Muscle layer of colon (tissue), 2 donors: ENCODE results near the gene ROCK2.
"Not testable (repeated sequence)": the region's sequence is repeated elsewhere in the genome, so short reads cannot be mapped to it uniquely, and the experiment has no call there.

Experiments used
- H3K27ac ChIP-seq: one replicate; pipeline ENCODE4 v1.7.0; 2013; ENCODE audit warnings: low read depth, mild to moderate bottlenecking, low read length, moderate library complexity
- H3K27me3 ChIP-seq, 2 donors: one replicate each; pipeline ENCODE4 v1.7.0; 2013; ENCODE audit warnings: low read length in 2 of 2, mild to moderate bottlenecking in 2 of 2; ENCODE audit not compliant: insufficient read depth in 2 of 2, control insufficient read depth in 1 of 2
- H3K36me3 ChIP-seq: one replicate; pipeline ENCODE4 v1.7.0; 2013; ENCODE audit warnings: mild to moderate bottlenecking, low read length; ENCODE audit not compliant: insufficient read depth
- H3K4me1 ChIP-seq: one replicate; pipeline ENCODE4 v1.7.0; 2013; ENCODE audit warnings: mild to moderate bottlenecking, low read length; ENCODE audit not compliant: insufficient read depth
- H3K4me3 ChIP-seq, 2 donors: one replicate each; pipeline ENCODE4 v1.7.0; 2013; ENCODE audit warnings: low read length in 2 of 2, low read depth in 1 of 2, mild to moderate bottlenecking in 1 of 2, moderate library complexity in 1 of 2
- H3K9ac ChIP-seq: one replicate; pipeline ENCODE4 v1.7.0; 2013; ENCODE audit warnings: low read length
- H3K9me3 ChIP-seq: one replicate; pipeline ENCODE4 v1.7.0; 2013; ENCODE audit warnings: mild to moderate bottlenecking, low read length
- donor health status: abdominal sarcoma.
- donor health status: Adenocarcinoma of cecum.

ROCK2 gene

GRCh38 chr2:11333427-11334183 lies 10.8 kb downstream of the ROCK2 start:
- H3K9me3 ChIP-seq: no peaks in the 10 kb centered on the region
- no peaks in the 10 kb centered on the region for H3K36me3 ChIP-seq
- H3K9ac ChIP-seq: no peak overlapping the region
- no peaks in the 10 kb centered on the region for H3K27me3 ChIP-seq
- H3K27ac ChIP-seq: no peak overlapping the region
- H3K4me3 ChIP-seq: no peak overlapping the region
- H3K4me1 ChIP-seq: peaks cover 4% of the 10 kb centered on the region

- Histone ChIP-seq H3K9ac (no peak overlapping the region), H3K27ac (no peak overlapping the region), H3K9me3 (no peaks in the 10 kb centered on the region), H3K4me3 (no peak overlapping the region), H3K27me3 (no peaks in the 10 kb centered on the region), H3K36me3 (no peaks in the 10 kb centered on the region), H3K4me1 (peaks cover 4% of the 10 kb centered on the region)
Measured at GRCh38 chr2:11332596-11332995, 11.8 kb downstream of the ROCK2 start.

GRCh38 chr2:11330457-11331142 lies 13.8 kb downstream of the ROCK2 start:
- Histone ChIP-seq H3K27me3 (no peaks in the 10 kb centered on the region), H3K27ac (no peak overlapping the region), H3K9me3 (no peaks in the 10 kb centered on the region), H3K9ac (no peak overlapping the region), H3K4me1 (peaks cover 8% of the 10 kb centered on the region), H3K4me3 (no peak overlapping the region), H3K36me3 (no peaks in the 10 kb centered on the region)

GRCh38 chr2:11329776-11330175 lies 14.7 kb downstream of the ROCK2 start:
- Histone ChIP-seq H3K36me3 (no peaks in the 10 kb centered on the region), H3K27ac (no peak overlapping the region), H3K27me3 (no peaks in the 10 kb centered on the region), H3K4me1 (peaks cover 13% of the 10 kb centered on the region), H3K9me3 (no peaks in the 10 kb centered on the region), H3K4me3 (no peak overlapping the region), H3K9ac (no peak overlapping the region)

GRCh38 chr2:11328522-11328921 lies 15.9 kb downstream of the ROCK2 start:
- not testable (repeated sequence) for H3K9me3 ChIP-seq, H3K27me3 ChIP-seq, H3K27ac ChIP-seq, H3K9ac ChIP-seq, H3K36me3 ChIP-seq, H3K4me3 ChIP-seq
- peaks cover 13% of the 10 kb centered on the region for H3K4me1 ChIP-seq

GRCh38 chr2:11327871-11328270 lies 16.6 kb downstream of the ROCK2 start:
- Histone ChIP-seq H3K4me1 (peaks cover 13% of the 10 kb centered on the region), H3K4me3 (no peak overlapping the region), H3K9me3 (no peaks in the 10 kb centered on the region), H3K36me3 (no peaks in the 10 kb centered on the region), H3K27me3 (no peaks in the 10 kb centered on the region), H3K9ac (no peak overlapping the region), H3K27ac (no peak overlapping the region)

GRCh38 chr2:11326677-11327211 lies 17.7 kb downstream of the ROCK2 start:
- Histone ChIP-seq H3K27me3 (no peaks in the 10 kb centered on the region), H3K4me1 (peaks cover 13% of the 10 kb centered on the region), H3K9me3 (no peaks in the 10 kb centered on the region), H3K27ac (no peak overlapping the region), H3K9ac (no peak overlapping the region), H3K36me3 (no peaks in the 10 kb centered on the region), H3K4me3 (no peak overlapping the region)

GRCh38 chr2:11325961-11326676 lies 18.3 kb downstream of the ROCK2 start:
- Histone ChIP-seq H3K9me3 (no peaks in the 10 kb centered on the region), H3K4me1 (peaks cover 13% of the 10 kb centered on the region), H3K36me3 (no peaks in the 10 kb centered on the region), H3K27me3 (no peaks in the 10 kb centered on the region), H3K9ac (no peak overlapping the region), H3K27ac (no peak overlapping the region), H3K4me3 (no peak overlapping the region)

- H3K36me3 ChIP-seq: no peaks in the 10 kb centered on the region
- no peak overlapping the region for H3K27ac ChIP-seq
- H3K9me3 ChIP-seq: no peaks in the 10 kb centered on the region
- H3K9ac ChIP-seq: no peak overlapping the region
- H3K4me3 ChIP-seq: no peak overlapping the region
- H3K27me3 ChIP-seq: no peaks in the 10 kb centered on the region
- H3K4me1 ChIP-seq: peaks cover 24% of the 10 kb centered on the region
Measured at GRCh38 chr2:11321847-11322246, 22.6 kb downstream of the ROCK2 start.

GRCh38 chr2:11320698-11321492 lies 23.5 kb downstream of the ROCK2 start:
- Histone ChIP-seq H3K4me1 (peaks cover 29% of the 10 kb centered on the region), H3K4me3 (no peak overlapping the region), H3K9ac (no peak overlapping the region), H3K27me3 (no peaks in the 10 kb centered on the region), H3K27ac (no peak overlapping the region), H3K36me3 (no peaks in the 10 kb centered on the region), H3K9me3 (no peaks in the 10 kb centered on the region)

- H3K9me3 ChIP-seq: no peaks in the 10 kb centered on the region
Measured at GRCh38 chr2:11319939-11320338, 24.5 kb downstream of the ROCK2 start.

More at GRCh38 chr2:11319939-11320338, 24.5 kb downstream of the ROCK2 start:
- H3K27me3 ChIP-seq: no peaks in the 10 kb centered on the region
- no peak overlapping the region for H3K27ac ChIP-seq
- no peak overlapping the region for H3K4me3 ChIP-seq
- H3K4me1 ChIP-seq: peaks cover 21% of the 10 kb centered on the region
- no peaks in the 10 kb centered on the region for H3K36me3 ChIP-seq
- H3K9ac ChIP-seq: no peak overlapping the region
